ENCODE data around the gene CTAG2.
A peak's percentile ranks its signal among the peaks of the same experiment; 100 is the strongest.

- TF ChIP-seq, protein P1, sequence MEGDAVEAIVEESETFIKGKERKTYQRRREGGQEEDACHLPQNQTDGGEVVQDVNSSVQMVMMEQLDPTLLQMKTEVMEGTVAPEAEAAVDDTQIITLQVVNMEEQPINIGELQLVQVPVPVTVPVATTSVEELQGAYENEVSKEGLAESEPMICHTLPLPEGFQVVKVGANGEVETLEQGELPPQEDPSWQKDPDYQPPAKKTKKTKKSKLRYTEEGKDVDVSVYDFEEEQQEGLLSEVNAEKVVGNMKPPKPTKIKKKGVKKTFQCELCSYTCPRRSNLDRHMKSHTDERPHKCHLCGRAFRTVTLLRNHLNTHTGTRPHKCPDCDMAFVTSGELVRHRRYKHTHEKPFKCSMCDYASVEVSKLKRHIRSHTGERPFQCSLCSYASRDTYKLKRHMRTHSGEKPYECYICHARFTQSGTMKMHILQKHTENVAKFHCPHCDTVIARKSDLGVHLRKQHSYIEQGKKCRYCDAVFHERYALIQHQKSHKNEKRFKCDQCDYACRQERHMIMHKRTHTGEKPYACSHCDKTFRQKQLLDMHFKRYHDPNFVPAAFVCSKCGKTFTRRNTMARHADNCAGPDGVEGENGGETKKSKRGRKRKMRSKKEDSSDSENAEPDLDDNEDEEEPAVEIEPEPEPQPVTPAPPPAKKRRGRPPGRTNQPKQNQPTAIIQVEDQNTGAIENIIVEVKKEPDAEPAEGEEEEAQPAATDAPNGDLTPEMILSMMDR (IDR thresholded peaks at IDR 0.05; ENCODE audit: low read depth, low read length, missing input control) = no peak
- TF ChIP-seq, protein P2, sequence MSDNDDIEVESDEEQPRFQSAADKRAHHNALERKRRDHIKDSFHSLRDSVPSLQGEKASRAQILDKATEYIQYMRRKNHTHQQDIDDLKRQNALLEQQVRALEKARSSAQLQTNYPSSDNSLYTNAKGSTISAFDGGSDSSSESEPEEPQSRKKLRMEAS (IDR thresholded peaks at IDR 0.05) = peak; percentile 25
- TF ChIP-seq FOXA1 (IDR thresholded peaks at IDR 0.05) = peak; percentile 53
- TF ChIP-seq HNF4G (IDR thresholded peaks at IDR 0.05) = no peak
- no peak for TF ChIP-seq RAD21 (IDR thresholded peaks at IDR 0.05)
- TF ChIP-seq EGR1 (IDR thresholded peaks at IDR 0.05; ENCODE audit: low read depth in 2 of 2) = peak in 1 of 2 donors; percentile 20
- TF ChIP-seq, protein P3, sequence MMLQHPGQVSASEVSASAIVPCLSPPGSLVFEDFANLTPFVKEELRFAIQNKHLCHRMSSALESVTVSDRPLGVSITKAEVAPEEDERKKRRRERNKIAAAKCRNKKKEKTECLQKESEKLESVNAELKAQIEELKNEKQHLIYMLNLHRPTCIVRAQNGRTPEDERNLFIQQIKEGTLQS (IDR thresholded peaks at IDR 0.05) = peak; percentile 91
- TF ChIP-seq TAF1 (conservative IDR thresholded peaks at IDR 0.05) = no peak
- TF ChIP-seq JUND (IDR thresholded peaks at IDR 0.05) = peak in 1 of 2 donors; percentile 22
- TF ChIP-seq GABPA (IDR thresholded peaks at IDR 0.05 in 1 of 2, conservative IDR thresholded peaks at IDR 0.05 in 1 of 2) = no peak
Measured at GRCh38 chrX:154607370-154607769, 46.0 kb downstream of the CTAG2 start.

Data from liver (tissue), 3 donors.